Purkinje cell (primary cell): ENCODE measurements around the gene KCNE3. TPM values are rescaled to one million over a fixed set of nuclear protein-coding genes. Genes with fewer than 3 reads are reported as not detected.

Experiments used
- polyA plus RNA-seq: library from polyadenylated mRNA; unstranded; fragments of >200 nt; fragmentation: Nextera tagmentation; gene quantifications from 2 replicates; pipeline ENCODE4 v1.2.1, GENCODE V29; 2014

The KCNE3 gene, protein sequence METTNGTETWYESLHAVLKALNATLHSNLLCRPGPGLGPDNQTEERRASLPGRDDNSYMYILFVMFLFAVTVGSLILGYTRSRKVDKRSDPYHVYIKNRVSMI
- polyA plus RNA-seq, result not detected in 2 replicates

DNA sequence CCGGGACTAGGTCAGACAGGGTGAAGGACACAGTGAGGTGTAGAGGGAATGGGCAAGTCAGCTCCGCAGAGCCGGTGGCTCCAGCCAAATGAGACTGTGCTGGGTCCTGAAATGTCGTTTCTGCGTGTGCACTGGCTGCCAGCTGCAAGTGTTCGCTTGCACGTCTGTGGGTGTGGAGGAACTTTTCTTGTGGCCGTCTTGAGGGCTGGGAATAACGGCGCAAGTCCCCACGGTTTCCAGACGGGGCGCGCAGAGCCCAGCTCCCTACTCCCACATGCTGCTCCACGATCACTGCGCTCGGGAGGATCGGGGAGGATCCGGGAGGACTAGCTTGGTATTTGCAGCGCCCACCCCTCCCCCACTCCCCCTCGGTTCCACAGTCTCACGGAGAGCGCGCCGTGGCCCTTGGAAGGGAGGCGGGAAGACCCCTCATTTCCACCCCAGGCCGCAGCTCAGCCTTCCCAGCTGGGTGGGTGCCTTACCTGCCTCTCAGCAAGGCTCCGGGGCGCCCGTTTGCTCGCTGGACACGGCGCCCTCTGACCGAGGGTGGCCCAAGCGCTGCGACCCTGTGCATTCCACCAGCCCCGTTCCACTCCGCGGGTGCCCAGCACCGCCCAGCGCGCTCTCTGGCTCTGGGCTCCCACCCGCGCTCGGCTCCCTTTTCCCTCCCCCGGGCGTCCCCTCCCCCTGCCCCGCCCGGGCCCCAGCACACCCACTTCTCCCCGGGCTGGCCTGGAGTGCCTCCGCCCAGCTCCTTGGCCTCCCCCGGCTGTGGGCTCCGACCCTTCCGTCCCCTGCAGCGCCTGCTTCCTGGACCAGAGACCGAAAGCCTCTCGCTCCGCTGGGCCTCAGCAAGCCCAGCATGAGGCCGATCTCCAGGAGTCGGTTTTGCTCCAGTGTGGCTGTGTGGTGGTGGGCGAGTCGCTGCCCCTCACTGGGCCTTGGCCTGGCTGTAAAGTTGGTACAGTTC, at the start of gene KCNE3:
Gene KCNE3, minus strand, starts transcription at position 634 of the 970 bp plus-strand sequence. CDS start 9,986 bp downstream, outside the sequence.

DNA sequence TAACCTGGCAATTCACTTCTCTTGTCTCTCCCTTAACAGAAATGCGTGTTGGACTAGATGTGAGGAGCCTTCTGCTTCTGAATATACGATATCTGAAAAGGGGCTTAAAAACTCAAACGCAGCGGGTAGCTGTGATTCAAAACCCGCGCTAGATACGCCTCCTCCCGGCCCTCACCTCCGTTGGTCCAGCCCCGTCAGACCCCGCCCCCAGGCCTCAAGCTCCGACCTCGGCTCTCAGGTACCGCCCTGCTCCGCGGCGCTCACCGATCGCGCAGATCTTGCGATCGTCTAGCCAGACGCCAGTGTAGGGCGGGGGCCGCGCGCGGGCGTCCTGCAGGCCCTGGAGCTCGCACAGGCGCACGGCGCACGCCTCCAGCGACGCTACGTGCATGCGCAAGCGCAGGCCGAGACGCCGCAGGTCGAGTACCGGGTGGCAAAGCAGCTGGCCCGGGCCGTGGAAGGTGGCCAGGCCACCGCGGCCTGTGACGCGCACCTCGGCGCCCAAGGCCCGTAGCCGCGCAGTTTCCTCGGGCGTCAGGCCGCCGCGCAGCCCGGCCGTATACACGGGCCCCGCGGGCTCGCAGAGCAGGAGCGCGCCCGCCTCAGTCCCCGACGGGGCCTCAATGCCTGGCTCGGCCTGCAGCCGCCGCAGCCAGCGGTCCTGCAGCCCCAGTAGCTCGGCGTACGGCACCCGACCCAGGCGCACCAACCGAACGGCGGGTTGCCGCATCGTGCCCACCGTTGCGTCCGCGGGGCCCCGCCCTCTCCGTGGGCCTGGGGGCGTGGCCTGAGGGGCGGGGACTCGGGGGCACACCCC, 25.8 kb upstream of the KCNE3 start, which contains the start of gene LIPT2:
Gene LIPT2, minus strand, starts transcription at position 751 of the 817 bp plus-strand sequence. Its CDS starts 21 bp downstream, at position 730.

Other genes starting within 250 kb of the KCNE3 start
- gene P4HA3, start 155.9 kb downstream of the KCNE3 start, polyA plus RNA-seq, result 4.2 TPM in 1 of 2 replicates, not detected in the other
- gene PGM2L1, start 69.1 kb downstream of the KCNE3 start, polyA plus RNA-seq, result 3.3 and 27.1 TPM in 2 replicates
- gene LIPT2, start 26.2 kb upstream of the KCNE3 start, polyA plus RNA-seq, result 5.5 TPM in 1 of 2 replicates, not detected in the other
- 14.5 and 18.5 TPM in 2 replicates for gene POLD3, start 125.0 kb upstream of the KCNE3 start, polyA plus RNA-seq